GM12878 (cell line): ENCODE measurements around the gene MTHFS. TPM values are rescaled to one million over a fixed set of nuclear protein-coding genes. Genes with fewer than 3 reads are reported as not detected.

ENCODE experiments used
- ATAC-seq: fragments of 200-7000 bp; cut with Tn5 transposase; 3 replicates; pipeline ENCODE4 v1.9.1; 2020; ENCODE audit warnings: mild to moderate bottlenecking, moderate library complexity
- BruUV-seq: library from RNA; stranded (reverse); fragments of 400-500 nt; replicated peaks from 2 replicates; lab custom pipeline; 2021; lab: Mats Ljungman, UMichigan
- CTCF ChIA-PET: fragments of 300-600 bp; sonication (Branson Sonifier 250); formaldehyde crosslinking; extraction: SDS; loops from one replicate; lab custom pipeline; 2021; ENCODE audit warnings: inconsistent platforms; lab: Yijun Ruan, JAX
- POLR2A ChIA-PET: fragments of 350-600 bp; formaldehyde crosslinking; extraction: SDS; loops from one replicate; lab custom pipeline; 2021; ENCODE audit warnings: inconsistent platforms; lab: Charles Lee
- RAD21 ChIA-PET: fragments of 300-600 bp; sonication (Branson Sonifier 250); formaldehyde crosslinking; loops from one replicate; lab custom pipeline; 2023; ENCODE audit warnings: antibody characterized with exemption; ENCODE audit not compliant: unreplicated experiment; lab: Charles Lee
- SMC1A ChIA-PET: fragments of 300-600 bp; sonication (Branson Sonifier 250); formaldehyde crosslinking; loops from one replicate; lab custom pipeline; 2023; ENCODE audit not compliant: unreplicated experiment, uncharacterized antibody; lab: Charles Lee
- DNase-seq: peaks from one replicate; pipeline ENCODE4 v3.0.0-alpha.2; 2011; ENCODE audit warnings: low read depth, low spot score
- FAIRE-seq: peaks from 3 replicates; lab custom pipeline; 2011; peaks lifted over from hg19 to GRCh38; lab: Jason Lieb, UNC
- H2AFZ ChIP-seq: 2 replicates; pipeline ENCODE4 v1.6.0; 2011; ENCODE audit warnings: low read depth, low read length, control low read depth; ENCODE audit not compliant: control insufficient read depth
- H3K27ac ChIP-seq: 2 replicates; pipeline ENCODE4 v1.5.1; 2011; ENCODE audit warnings: control low read depth; ENCODE audit not compliant: control insufficient read depth, insufficient read depth
- H3K27me3 ChIP-seq, 2 experiments: replicated peaks in 1 of 2; 2 replicates each; pipeline versions ENCODE4 v1.6.0 to v1.6.1; 2011; ENCODE audit warnings: low read length in 1 of 2; ENCODE audit not compliant: control insufficient read depth in 2 of 2, insufficient read depth in 2 of 2
- H3K36me3 ChIP-seq, 2 experiments: 2 replicates each; pipeline ENCODE4 v1.5.1; 2011; ENCODE audit warnings: low read length in 1 of 2; ENCODE audit not compliant: control insufficient read depth in 2 of 2, insufficient read depth in 2 of 2
- H3K4me1 ChIP-seq: 2 replicates; pipeline ENCODE4 v1.6.1; 2011; ENCODE audit warnings: mild to moderate bottlenecking, low read length, moderate library complexity, mixed read lengths; ENCODE audit not compliant: control insufficient read depth, insufficient read depth
- H3K4me2 ChIP-seq: 2 replicates; pipeline ENCODE4 v1.6.0; 2011; ENCODE audit warnings: control low read depth; ENCODE audit not compliant: control insufficient read depth, insufficient read depth
- H3K4me3 ChIP-seq: fragments of 200-600 bp; sonication (generic); 2 replicates; pipeline ENCODE4 v1.5.1; 2016
- H3K79me2 ChIP-seq: 2 replicates; pipeline ENCODE4 v1.6.0; 2011; ENCODE audit warnings: low read length; ENCODE audit not compliant: control insufficient read depth, insufficient read depth
- H3K9ac ChIP-seq: 2 replicates; pipeline ENCODE4 v1.8.0; 2011; ENCODE audit warnings: low read length, control low read depth, mixed read lengths; ENCODE audit not compliant: control insufficient read depth, insufficient read depth
- H3K9me3 ChIP-seq: replicated peaks from 3 replicates; pipeline ENCODE4 v1.5.1; 2011; ENCODE audit warnings: mild to moderate bottlenecking, low read length; ENCODE audit not compliant: control insufficient read depth, insufficient read depth
- H4K20me1 ChIP-seq: 2 replicates; pipeline ENCODE4 v1.6.0; 2011; ENCODE audit not compliant: control insufficient read depth, insufficient read depth
- BACH1 ChIP-seq: fragments of 450-650 bp; IDR thresholded peaks from 2 replicates; pipeline ENCODE4 v1.6.1; 2017; ENCODE audit warnings: mild to moderate bottlenecking, borderline replicate concordance
- BCL3 ChIP-seq: IDR thresholded peaks from 2 replicates; pipeline ENCODE4 v1.6.1; 2011; ENCODE audit warnings: borderline replicate concordance, low read depth, mild to moderate bottlenecking, moderate library complexity, low read length; ENCODE audit not compliant: insufficient read depth, poor library complexity, severe bottlenecking
- CBX5 ChIP-seq: sonication (generic); IDR thresholded peaks from 2 replicates; pipeline ENCODE4 v1.6.1; 2016; ENCODE audit warnings: low read depth, moderate library complexity, mild to moderate bottlenecking, inconsistent platforms
- CHD2 ChIP-seq: IDR thresholded peaks from 2 replicates; pipeline ENCODE4 v1.6.1; 2011; ENCODE audit warnings: low read depth, low read length, improper control_type of control experiment, borderline replicate concordance
- E2F8 ChIP-seq: fragments of 450-650 bp; IDR thresholded peaks from 2 replicates; pipeline ENCODE4 v1.6.1; 2018; ENCODE audit warnings: mild to moderate bottlenecking, low read depth, moderate library complexity; ENCODE audit not compliant: partially characterized antibody
- ELK1 ChIP-seq: IDR thresholded peaks from 2 replicates; pipeline ENCODE4 v1.6.1; 2012; ENCODE audit warnings: low read depth, low read length, improper control_type of control experiment
- GATAD2B ChIP-seq: fragments of 450-650 bp; conservative IDR thresholded peaks from 2 replicates; pipeline ENCODE4 v1.6.1; 2017; ENCODE audit warnings: low read depth, mild to moderate bottlenecking, moderate library complexity
- HDAC2 ChIP-seq: fragments of 200-600 bp; sonication (generic); IDR thresholded peaks from 2 replicates; pipeline ENCODE4 v1.6.1; 2017
- IKZF1 ChIP-seq: fragments of 450-650 bp; conservative IDR thresholded peaks from 2 replicates; pipeline ENCODE4 v1.6.1; 2017; ENCODE audit warnings: antibody characterized with exemption, mild to moderate bottlenecking
- IRF3 ChIP-seq: fragments of 450-650 bp; IDR thresholded peaks from 2 replicates; pipeline ENCODE4 v1.6.1; 2014; ENCODE audit warnings: mild to moderate bottlenecking
- MLLT1 ChIP-seq: fragments of 450-650 bp; IDR thresholded peaks from 2 replicates; pipeline ENCODE4 v1.6.1; 2016; ENCODE audit warnings: mild to moderate bottlenecking
- RB1 ChIP-seq: fragments of 450-650 bp; formaldehyde crosslinking; IDR thresholded peaks from 2 replicates; pipeline ENCODE4 v1.6.1; 2017; ENCODE audit warnings: mild to moderate bottlenecking, borderline replicate concordance
- SIX5 ChIP-seq: IDR thresholded peaks from 2 replicates; pipeline ENCODE4 v1.6.1; 2011; ENCODE audit warnings: mild to moderate bottlenecking, low read depth, low read length, moderate library complexity; ENCODE audit not compliant: severe bottlenecking
- SRF ChIP-seq, 2 experiments: IDR thresholded peaks; 2 replicates each; pipeline ENCODE4 v1.6.1; 2011; ENCODE audit warnings: low read depth in 2 of 2, low read length in 2 of 2, mild to moderate bottlenecking in 1 of 2, moderate library complexity in 1 of 2
- TAF1 ChIP-seq: IDR thresholded peaks from 2 replicates; pipeline ENCODE4 v1.6.1; 2011; ENCODE audit warnings: mild to moderate bottlenecking, low read depth, low read length, borderline replicate concordance
- WRNIP1 ChIP-seq: IDR thresholded peaks from 2 replicates; pipeline ENCODE4 v1.6.1; 2011; ENCODE audit warnings: low read depth, low read length, improper control_type of control experiment, borderline replicate concordance
- ZNF217 ChIP-seq: fragments of 450-650 bp; IDR thresholded peaks from 2 replicates; pipeline ENCODE4 v1.6.1; 2017; ENCODE audit warnings: antibody characterized with exemption, mild to moderate bottlenecking
- WGBS: methylation state at CpG from one replicate; pipeline ENCODE4 v1.1.6; 2016; ENCODE audit warnings: low lambda C conversion rate; ENCODE audit not compliant: insufficient replicate concordance, insufficient coverage; ENCODE audit errors: missing lambda C conversion rate; 5-methylcytosine and 5-hydroxymethylcytosine counted together
- in situ Hi-C: fragments of 300-500 bp; cut with MboI; formaldehyde crosslinking; loops from 9 replicates; pipeline ENCODE4 v1.14.3; 2018; ENCODE audit warnings: mixed read lengths
- intact Hi-C: fragments of 100-400 bp; cut with micrococcal nuclease; formaldehyde crosslinking; loops from one replicate; pipeline ENCODE4 v1.14.2; 2022; ENCODE audit not compliant: unreplicated experiment
- polyA plus RNA-seq, 11 experiments: library from polyadenylated mRNA; depleted of rRNA in 4 of 11; unstranded in 6 of 11; stranded (reverse) in 5 of 11; fragments of >200 nt; fragmentation: Nextera tagmentation in 4 of 11; fragmentation: Illumina TruSeq in 1 of 11; extraction: Ambion mirVana in 4 of 11; extraction: Trizol in 1 of 11; gene quantifications; 1 replicate in 1 of 11; 2 replicates in 10 of 11; pipeline versions ENCODE4 v1.2.1 to v1.2.3, GENCODE V29; 2011 to 2016; ENCODE audit warnings: inconsistent platforms in 2 of 11, missing spikeins in 2 of 11, low read depth in 1 of 11
- total RNA-seq, 4 experiments: library from RNA; depleted of rRNA in 3 of 4; stranded (reverse); fragments of >200 nt in 3 of 4; fragmentation: Illumina TruSeq in 1 of 4; extraction: Trizol in 1 of 4; gene quantifications; 2 replicates each; pipeline versions ENCODE4 v1.2.1 to v1.2.3, GENCODE V29; 2013 to 2021

MTHFS gene
- total and polyA plus RNA-seq, 10 of the 15 experiments (the other 5 are each of a cell fraction or from before 2014, with no cell fraction given): 14.0 to 81.9 (median 31.8) TPM

GRCh38 chr15:79804838-79805237, 92.0 kb downstream of the MTHFS start:
- no peaks in the 10 kb centered on the region for H4K20me1 ChIP-seq
- intact Hi-C loops: no loop called here
- H3K4me2 ChIP-seq: no peak overlapping the region
- no peaks in the 10 kb centered on the region for H3K27me3 ChIP-seq
- ChIA-PET RAD21 (no interaction called here), SMC1A (no interaction called here), POLR2A (no interaction called here), CTCF (no interaction called here)
- 82% methylated on average over 2 of the region's 2 CpGs for WGBS
- H3K4me1 ChIP-seq: peaks cover 4% of the 10 kb centered on the region; the same call in 1 of the 2 replicates
- H3K27ac ChIP-seq: no peak overlapping the region
- peaks cover 3% of the 10 kb centered on the region; the same call in 1 of the 3 replicates for H3K9me3 ChIP-seq
- DNase-seq (no peak), FAIRE-seq (no peak), ATAC-seq (no peak)
- H3K79me2 ChIP-seq: no peaks in the 10 kb centered on the region
- in situ Hi-C loops: no loop called here
- no peak overlapping the region for H3K9ac ChIP-seq
- H3K4me3 ChIP-seq: no peak overlapping the region
- H3K36me3 ChIP-seq: no peaks in the 10 kb centered on the region
- no peak overlapping the region for H2AFZ ChIP-seq
- no TSS peak for BruUV-seq
- TF ChIP-seq IRF3 (no peak), HDAC2 (no peak), IKZF1 (no peak), ZNF217 (no peak), GATAD2B (no peak), CBX5 (no peak), CHD2 (no peak), MLLT1 (no peak), E2F8 (no peak), WRNIP1 (no peak), SIX5 (no peak), ELK1 (no peak), TAF1 (no peak), RB1 (no peak), BACH1 (no peak), SRF (IDR thresholded peaks at IDR 0.05; ENCODE audit: low read depth in 2 of 2, low read length in 2 of 2) (no peak), BCL3 (no peak)
